Glomerular endothelial cell (primary cell): Measurements from ENCODE around the gene SLC16A5. TPM values are rescaled to one million over a fixed set of nuclear protein-coding genes. Genes with fewer than 3 reads are reported as not detected.
"Not testable (repeated sequence)": the region's sequence is repeated elsewhere in the genome, so short reads cannot be mapped to it uniquely, and the experiment has no call there.

ENCODE experiments used
- DNase-seq: peaks from one replicate; pipeline ENCODE4 v3.0.0-alpha.2; 2011; ENCODE audit warnings: low read depth, low spot score; ENCODE audit errors: extremely low read depth
- total RNA-seq: library from RNA; depleted of rRNA; stranded (reverse); fragments of >200 nt; gene quantifications from 2 replicates; pipeline ENCODE4 v1.2.3, GENCODE V29; 2015

Gene SLC16A5
- total RNA-seq, 1 donor from 2014 or later = 7.1 TPM

DNA sequence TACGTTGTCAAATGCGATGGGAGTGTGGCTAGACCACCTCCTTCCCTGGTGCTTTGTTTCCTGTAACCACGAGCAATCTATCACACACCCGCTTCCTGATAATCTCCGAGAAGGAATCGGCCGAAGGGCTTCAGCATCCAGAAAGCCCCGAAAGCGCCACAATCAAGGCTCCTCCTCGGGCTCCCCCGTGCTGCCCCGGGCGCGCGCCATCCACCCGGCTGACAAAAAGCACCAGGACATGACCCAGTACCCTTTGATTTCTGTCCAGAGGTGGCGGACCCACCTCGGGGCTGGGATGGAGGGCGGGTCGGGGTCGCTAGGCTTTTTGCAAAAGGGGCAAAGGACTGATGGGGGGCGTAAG is 21.3 kb downstream of the SLC16A5 start:
- no peak for DNase-seq

DNA sequence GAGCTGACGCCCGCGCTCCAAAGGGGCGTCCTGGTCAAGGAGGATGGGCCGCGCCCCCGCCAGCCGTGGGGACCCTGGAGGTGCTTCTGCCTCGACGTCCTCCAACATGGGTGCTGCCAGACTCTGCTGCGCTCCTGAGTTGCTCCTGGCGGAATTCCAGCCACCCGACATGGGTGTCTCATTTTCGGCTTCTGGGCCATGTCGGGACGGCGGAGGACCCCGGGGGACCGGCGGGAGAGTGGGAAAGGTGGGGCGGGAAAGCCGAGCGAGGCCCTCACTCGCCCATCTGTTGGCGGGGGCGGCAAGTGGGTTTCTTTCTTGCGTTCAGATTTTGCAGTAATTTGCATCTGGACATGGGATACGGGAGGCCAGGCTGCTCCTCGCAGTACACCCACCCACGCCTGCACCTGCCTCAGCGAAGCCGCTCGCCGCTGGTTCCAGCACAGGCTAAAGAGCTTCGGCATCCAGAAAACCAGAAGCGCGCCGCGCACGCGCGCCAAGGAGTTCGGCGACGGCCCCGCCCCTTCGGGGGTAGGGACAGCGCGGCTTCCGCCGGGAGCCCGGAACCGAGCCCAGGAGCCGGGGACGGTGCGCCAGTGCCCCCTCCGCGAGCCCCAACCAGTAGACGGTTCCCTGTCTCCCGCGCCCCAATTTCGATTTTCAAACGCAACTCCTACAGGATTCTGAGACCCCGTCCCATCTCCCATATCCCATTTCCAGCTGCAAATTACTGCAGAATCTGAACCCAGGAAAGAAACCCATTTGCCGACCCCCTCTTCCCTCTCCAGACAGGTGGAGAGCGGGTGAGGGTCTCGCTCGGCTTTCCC is 21.9 kb downstream of the SLC16A5 start, which contains the start of gene ARMC7:
TSS of gene ARMC7 (plus strand) at position 563 of the 827 bp plus-strand sequence. CDS start 320 bp downstream, outside the sequence.
- no peak for DNase-seq

DNA sequence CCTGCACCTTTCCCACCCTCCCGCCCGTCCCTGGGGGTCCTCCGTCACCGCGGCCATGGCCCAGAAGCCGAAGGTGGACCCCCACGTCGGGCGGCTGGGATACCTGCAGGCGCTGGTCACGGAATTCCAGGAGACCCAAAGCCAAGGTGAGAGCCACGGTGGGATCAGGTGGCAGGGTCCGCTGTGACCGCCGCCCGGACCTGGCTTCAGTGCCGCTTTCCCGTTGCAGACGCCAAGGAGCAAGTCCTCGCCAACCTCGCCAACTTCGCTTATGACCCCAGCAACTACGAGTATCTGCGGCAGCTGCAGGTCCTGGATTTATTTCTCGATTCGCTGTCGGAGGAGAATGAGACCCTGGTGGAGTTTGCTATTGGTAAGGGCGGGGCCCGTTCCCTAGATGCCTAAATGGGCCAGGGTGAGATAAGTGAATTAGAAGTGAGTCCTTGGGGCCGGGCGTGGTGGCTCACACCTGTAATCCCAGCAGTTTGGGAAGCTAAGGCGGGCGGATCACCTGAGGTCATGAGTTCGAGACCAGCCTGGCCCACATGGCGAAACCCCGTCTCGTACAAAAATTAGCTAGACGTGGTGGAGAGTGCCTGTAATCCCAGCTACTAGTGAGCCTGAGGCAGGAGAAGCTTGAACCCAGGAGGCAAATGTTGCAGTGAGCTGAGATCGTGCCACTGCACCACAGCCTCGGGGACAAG is 22.6 kb downstream of the SLC16A5 start:
- no peak for DNase-seq

DNA sequence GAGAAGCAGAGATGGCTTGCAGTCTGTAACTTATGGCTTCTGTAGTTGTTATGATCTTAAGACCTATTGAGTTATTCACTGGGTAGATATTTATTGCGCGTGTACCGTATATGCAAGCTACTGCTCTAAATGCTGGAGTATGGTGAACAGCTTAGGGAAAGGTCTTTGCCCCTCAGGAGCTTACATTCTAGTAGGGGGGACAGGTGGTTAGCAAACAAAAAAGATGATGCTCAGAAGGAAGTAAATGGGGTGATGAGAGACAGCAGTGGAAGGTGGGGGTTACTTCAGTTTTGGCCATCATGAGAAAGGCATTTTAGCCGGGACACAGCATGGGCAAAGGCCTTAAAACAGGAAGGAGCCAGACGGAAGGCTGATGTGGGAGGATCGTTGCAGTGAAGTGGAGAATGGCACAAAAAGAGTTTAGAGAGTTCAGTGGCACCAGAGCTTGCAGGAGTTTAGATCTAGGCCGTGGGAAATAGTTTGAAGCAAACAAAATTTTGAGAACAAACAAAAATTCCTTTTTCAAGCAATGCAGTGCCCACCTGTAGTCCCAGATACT is 24.1 kb downstream of the SLC16A5 start:
- no peak for DNase-seq

DNA sequence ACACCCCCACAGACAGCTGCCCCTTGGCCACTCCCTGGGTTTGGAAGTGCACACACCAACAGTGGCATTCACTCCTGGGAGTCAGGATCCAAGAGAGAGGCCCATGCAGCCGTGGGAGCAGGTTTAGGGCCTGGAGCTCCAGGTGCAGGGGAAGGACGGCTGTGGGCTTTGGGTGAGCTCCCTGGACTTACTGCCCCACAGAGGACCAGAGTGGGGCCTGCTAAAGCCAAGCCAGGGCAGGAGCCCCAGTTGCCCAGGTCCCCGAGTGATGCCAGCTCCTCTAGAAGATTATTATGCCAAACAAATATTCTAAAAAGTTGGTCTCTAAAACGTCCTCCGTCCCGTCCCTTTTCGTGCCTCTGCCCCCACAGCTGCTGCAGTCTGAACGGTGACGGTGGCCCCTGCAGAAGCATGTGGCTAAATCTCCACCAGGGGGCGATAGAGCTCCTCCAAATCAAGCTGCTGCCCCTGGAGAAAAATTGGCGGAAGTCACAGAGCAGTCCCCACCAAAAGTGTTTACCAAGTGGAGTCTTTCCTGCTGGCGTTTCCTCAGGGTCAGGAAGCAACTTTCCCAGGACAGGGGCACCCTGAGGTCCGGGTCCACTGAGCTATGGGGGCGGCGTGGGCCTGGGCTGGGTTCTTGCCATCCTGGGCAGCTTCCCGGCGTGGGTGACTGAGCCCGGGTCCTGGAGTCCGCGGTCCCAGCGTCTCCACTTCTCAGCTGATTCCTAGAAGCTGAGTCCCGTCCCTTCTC is 26.2 kb downstream of the SLC16A5 start:
- DNase-seq = peak; percentile 85

DNA sequence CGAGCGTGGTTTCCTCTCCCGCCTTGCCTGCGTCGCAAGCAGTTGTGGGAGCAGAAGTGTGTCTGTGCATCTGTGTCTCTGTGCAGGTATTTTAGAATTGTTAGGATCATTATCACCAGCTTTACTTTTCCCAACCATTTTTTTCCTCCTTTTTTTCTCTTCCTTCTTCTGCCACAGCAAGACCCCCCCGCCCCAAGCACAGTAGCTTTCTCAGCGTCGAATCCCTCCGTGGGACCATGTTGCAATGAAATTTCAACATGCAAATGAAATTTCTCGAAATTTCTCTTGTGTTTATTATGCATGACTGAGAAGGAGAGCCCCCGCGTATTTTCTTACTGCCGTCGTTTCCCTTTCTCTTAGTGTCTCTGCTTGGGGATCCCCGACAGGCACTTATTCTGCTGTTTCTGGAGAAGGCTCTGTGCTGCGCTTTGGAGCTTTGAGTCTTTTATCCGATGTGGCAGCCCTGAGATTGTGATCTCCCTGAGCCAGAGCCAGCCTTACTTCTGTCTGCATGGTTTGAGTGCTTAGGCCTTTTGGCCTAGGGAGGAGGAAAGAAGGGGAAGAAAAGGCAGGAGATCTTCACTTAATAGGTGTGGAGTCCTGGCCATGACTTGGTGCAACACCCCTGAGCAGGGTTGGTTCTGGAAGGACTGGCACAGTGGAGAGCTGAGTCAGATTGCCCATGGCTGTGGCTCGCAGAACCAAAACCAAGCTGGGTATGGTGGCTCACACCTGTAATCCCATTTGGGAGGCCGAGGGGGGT is 27.0 kb downstream of the SLC16A5 start:
- no peak for DNase-seq

DNA sequence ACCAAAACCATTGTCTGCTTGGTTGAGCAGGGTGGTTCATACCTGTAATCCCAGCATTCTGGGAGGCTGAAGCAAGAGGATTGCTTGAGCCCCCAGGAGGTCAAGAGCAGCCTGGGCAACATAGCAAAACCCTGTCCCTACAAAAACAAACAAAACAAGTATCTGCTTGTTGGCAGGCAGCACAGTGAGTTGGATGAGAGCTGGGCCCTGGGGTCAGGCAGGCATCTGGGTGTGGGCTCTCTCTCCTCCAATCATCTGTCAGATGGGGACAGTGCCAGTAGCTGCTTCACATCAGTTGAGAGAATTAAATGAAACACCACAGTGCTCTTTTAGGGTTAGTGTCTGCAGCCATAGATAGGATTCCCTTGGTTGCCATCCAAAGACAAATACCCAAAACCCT is 27.8 kb downstream of the SLC16A5 start:
- no peak for DNase-seq

DNA sequence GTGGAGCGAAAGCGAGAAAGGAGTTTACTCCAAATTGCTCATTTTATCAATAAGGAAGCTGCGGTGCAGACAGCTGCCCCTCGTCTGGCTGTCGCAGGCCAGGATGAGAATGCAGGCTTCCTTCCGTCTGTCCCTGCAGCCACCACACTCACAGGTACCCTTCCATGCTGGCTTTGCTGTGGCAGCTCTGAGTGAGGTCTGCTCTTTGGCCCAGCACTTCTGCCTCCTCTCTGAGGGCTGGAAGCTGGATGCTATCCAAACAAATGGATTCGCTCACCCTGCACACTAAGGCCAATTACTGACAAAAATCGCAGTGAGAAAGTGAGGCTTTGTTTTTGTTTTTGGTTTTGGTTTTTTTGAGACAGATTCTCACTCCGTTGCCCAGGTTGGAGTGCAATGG is 29.0 kb downstream of the SLC16A5 start:
- DNase-seq = no peak

DNA sequence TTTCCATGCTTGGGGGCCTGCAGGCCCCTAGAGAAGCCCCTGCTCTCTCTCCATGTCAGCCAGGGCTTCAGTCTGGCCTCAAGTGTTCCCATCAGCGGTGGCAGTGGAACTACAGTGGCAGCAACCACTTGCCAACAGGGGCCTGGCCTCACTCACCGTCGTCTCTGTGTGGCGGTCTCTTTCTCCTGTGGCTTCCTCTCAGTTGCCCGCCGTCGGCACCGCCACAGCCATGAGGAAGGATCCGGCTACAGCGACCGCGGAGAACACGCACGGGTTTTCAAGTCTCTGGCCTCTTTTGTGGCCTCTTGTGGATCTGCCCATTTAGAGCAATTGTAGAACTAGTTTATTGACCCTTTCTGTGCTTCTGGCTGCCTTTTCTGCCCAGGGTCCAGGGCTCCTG is 30.6 kb downstream of the SLC16A5 start:
- DNase-seq = no peak

DNA sequence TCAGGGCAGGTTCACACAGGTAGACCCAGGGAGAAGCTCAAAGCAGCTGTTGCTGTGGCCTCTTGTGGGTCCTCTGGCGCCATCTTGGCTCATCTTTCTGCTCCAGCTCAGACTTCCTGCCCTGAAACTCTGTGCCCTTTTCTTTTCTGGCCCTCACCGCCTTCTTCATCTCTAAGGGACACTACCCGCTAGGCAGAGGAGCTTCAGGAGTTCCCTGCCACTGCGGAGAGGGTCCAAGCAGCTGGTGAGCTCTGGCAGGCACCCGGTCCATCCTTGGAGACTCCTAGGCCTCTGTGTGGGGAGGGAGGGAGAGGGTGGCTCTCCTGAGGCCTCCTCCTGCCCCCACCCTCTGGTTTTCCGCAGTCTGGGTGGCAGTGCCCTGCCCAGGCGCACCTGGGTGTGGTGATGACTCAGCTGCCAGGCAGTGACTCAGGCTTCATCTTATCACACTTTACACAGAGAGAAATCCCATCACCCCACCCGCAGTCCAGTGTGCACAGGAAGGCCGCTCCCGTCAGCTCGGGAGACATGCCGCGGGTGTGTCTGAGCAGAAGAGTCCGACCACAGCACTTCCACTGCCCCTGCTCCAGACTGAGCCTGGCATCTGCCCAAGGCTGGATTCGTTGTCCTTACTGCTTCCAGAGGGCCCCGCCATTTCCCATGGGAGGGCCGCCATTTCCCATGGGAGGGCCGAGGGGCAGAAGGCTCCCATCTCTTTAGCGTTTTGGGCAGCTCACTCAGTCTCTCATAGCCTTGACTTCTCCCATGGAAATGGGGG is 36.5 kb downstream of the SLC16A5 start:
- DNase-seq = peak; percentile 39

DNA sequence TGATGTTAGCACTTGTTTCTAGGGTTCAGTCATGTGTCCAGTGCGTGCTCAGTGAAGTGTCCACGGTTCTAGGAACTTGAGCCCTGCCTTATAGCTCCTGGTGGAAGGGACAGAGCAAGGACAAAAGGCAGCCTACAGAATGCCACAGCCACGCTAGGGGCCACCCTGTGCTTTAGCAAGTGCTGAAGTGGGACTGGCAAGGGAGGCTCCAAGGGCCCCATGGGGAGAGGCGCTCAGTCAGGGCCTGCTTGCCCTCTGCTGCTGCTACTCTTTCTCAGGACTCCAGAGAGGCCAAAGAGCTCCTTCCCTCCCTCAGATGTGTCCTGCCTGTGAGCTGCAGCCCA is 37.0 kb downstream of the SLC16A5 start:
- no peak for DNase-seq

DNA sequence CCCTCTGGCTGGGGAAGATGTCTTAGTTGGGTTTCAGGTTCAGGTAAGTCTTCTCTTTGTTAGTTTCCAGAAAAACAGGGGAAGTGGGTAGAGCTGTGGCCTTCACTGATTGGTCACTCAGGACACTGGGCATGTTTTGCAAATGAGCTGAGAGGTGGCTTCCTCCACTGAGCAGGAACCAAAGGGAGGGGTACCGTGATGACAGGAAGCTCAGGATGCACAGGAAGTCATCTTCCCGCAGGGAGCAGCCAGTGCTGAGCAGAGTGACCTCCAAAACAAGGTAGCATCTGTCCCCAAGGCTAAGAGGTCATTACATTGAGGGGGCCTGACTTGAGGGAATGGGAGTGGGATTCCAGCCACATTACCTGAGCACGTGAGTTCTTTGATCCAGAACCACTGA is 38.2 kb downstream of the SLC16A5 start:
- no peak for DNase-seq

DNA sequence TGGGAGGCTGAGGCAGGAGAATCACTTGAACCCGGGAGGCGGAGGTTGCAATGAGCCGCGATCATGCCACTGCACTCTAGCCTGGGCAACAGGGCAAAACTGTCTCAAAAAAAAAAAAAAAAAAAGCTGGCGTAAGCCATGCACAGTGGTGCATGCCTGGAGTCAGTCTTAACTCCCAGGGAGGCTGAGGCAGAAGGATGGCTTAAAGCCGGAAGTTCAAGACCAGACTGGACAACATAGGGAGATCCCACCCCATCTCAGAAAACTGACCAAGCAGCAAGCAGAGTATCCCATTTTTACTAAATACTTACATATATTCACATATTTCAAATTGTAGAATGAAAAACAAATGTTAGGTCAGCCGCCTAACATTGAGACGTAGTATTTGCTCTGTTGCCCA is 39.2 kb downstream of the SLC16A5 start:
- DNase-seq = no peak

DNA sequence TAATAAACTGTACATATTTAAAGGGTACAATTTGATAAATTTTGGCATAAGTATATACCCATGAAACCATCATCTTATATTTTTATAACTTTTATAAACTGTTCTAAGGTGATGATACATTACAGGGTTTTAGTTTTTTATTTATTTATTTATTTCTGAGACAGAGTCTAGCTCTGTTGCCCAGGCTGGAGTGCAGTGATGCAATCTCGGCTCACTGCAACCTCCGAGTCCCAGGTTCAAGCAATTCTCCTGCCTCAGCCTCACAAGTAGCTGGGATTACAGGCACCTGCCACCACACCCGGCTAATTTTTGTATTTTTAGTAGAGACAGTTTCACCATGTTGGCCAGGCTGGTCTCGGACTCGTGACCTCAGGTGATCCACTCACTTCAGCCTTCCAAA is 40.2 kb downstream of the SLC16A5 start:
- DNase-seq = not testable (repeated sequence)

DNA sequence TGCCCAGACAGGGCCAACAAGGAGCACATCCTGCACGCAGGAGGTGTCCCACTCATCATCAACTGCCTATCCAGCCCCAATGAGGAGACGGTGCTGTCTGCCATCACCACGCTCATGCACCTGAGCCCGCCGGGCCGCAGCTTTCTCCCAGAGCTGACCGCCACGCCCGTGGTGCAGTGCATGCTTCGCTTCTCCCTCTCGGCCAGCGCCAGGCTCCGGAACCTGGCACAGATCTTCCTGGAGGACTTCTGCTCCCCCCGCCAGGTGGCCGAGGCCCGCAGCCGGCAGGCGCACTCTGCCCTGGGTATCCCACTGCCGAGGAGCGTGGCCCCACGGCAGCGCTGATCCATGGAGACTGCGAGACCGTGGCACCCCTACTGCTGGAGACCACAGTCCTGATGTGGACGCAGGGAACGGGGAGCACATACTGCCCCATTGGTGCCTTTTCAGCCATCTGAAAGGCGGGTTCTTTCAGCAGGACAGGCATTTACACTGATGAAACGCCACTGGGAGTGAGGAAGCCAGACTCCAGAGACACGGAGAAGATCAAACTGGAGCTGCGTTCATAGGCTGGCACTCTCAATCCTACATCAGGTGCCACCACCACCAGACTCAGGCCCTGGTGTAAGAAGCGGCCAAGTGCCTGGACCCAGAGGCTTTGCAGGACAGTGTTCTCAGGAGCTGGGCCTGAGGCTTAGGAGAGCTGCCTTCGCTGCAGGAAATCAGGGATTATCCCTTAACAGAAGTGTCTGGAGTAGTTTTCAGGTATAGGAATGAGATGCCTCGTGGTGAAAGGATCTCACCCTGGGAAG is 41.1 kb downstream of the SLC16A5 start:
- no peak for DNase-seq

DNA sequence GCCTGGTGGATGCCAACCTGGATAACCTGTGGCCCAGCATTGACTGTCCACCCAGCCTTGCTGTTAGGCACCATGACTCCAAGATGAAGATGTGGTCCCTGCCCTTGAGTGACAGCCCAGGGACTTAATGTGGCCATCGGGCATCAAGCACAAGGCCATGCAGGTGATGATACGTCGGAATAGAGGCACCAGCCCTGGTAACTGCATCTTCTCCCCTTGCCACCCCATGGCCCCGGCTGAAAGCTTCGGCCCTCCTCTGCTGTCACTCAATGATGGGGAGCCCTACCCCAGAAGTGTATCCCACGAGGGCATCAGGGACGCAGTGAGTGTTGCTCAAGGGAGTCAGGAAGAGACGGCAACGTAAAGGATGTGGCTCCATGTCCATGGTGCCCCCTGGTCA is 41.8 kb downstream of the SLC16A5 start:
- DNase-seq = no peak

DNA sequence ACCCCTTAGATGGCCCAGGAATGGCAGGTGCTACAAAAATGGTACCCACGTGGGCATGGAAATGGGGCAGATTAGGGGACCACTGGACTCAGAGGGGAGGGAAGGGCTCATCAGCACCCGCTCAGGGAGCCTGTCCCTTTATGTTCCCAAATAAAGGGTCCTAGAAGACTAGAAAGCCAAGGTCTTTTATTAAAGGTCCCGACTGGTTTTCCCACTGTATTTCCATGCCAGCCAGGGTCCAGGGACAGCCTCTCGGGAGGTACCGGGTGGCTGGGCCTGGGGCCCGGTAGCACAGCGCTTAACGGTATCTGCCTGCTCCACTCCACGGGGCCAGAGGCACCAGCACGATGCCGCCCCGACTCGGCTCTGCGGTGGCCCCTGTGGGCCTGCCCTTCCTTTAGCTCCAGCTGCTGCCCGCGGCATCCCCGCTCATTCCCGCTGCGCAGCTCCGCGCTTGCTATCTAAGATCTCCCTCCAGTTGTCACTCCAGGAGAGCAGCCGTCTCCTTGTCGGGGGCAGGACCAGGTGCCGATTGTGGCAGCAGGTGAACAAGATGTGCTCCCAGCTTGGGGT is 42.4 kb downstream of the SLC16A5 start:
- DNase-seq = no peak

DNA sequence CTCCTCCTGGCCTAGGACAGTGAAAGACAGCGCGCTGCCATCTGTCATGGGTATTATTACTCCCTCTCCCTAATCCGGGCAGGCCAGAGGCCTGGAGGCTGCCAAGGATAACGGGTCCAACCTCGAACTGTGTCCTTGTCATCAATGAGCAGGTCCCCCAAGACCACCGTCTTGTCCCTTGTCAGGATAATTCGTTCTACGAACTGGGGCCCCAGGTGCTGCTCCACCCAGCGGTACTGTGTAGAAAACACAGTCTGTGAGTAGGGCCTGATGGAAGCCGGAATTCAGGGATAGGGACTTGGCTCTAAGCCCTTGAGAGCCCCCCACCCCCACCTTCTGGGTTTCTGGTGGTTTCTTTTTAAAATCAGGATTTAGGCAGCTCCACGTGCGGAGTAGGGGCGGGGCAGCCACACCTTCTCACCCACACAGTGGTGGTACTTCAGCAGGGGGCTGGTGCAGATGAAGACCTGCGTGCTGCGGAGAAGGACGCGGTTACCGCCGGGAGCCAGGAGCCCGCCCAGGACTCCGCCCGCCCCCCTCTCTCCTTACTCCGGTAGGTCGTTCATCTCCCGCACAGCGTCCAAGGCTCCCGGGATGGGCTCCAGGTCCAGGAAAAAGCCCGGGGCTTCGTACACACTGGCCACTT is 43.0 kb downstream of the SLC16A5 start:
- DNase-seq = no peak
